H1 (cell line): ENCODE measurements around the gene CITED4. TPM values are rescaled to one million over a fixed set of nuclear protein-coding genes. Genes with fewer than 3 reads are reported as not detected.

Source experiments
- CTCF ChIA-PET: fragments of 300-600 bp; sonication (Branson Sonifier 250); formaldehyde crosslinking; loops from one replicate; lab custom pipeline; 2021; ENCODE audit not compliant: partially characterized antibody; lab: Charles Lee
- POLR2A ChIA-PET: fragments of 300-600 bp; sonication (Branson Sonifier 250); formaldehyde crosslinking; loops from one replicate; lab custom pipeline; 2021; ENCODE audit warnings: inconsistent platforms; ENCODE audit not compliant: partially characterized antibody; lab: Charles Lee
- DNase-seq, 2 experiments: peaks; one replicate each; pipeline versions ENCODE4 v3.0.0 to v3.0.0-alpha.2; 2010 to 2022; ENCODE audit warnings: low spot score in 2 of 2, low read depth in 1 of 2, mixed read lengths in 1 of 2
- FAIRE-seq: peaks from 2 replicates; lab custom pipeline; 2011; peaks lifted over from hg19 to GRCh38; lab: Jason Lieb, UNC
- H2AFZ ChIP-seq: 2 replicates; pipeline ENCODE4 v1.8.1; 2012; ENCODE audit warnings: low read length, inconsistent platforms
- H2AK5ac ChIP-seq: 2 replicates; pipeline ENCODE4 v1.6.1; 2013; ENCODE audit warnings: low read depth, low read length
- H2BK120ac ChIP-seq: replicated peaks from 2 replicates; pipeline ENCODE3; 2013; ENCODE audit warnings: low read depth, low read length, inconsistent platforms
- H2BK12ac ChIP-seq: 2 replicates; pipeline ENCODE4 v1.6.1; 2013; ENCODE audit warnings: low read depth, low read length
- H2BK15ac ChIP-seq: 2 replicates; pipeline ENCODE4 v1.6.1; 2013; ENCODE audit warnings: low read length
- H2BK20ac ChIP-seq: 2 replicates; pipeline ENCODE4 v1.6.1; 2013; ENCODE audit warnings: low read length
- H2BK5ac ChIP-seq: 2 replicates; pipeline ENCODE4 v1.6.1; 2013; ENCODE audit warnings: low read depth, low read length
- H3K14ac ChIP-seq: 2 replicates; pipeline ENCODE4 v1.6.1; 2013; ENCODE audit warnings: inconsistent platforms; ENCODE audit not compliant: insufficient read length
- H3K18ac ChIP-seq: 2 replicates; pipeline ENCODE4 v1.6.1; 2013; ENCODE audit warnings: low read length; ENCODE audit errors: extremely low read depth
- H3K23ac ChIP-seq: 2 replicates; pipeline ENCODE4 v1.6.1; 2013; ENCODE audit warnings: inconsistent platforms; ENCODE audit not compliant: insufficient read length
- H3K23me2 ChIP-seq: 2 replicates; pipeline ENCODE4 v1.6.1; 2013; ENCODE audit warnings: low read depth, low read length
- H3K27ac ChIP-seq: 2 replicates; pipeline ENCODE4 v1.6.1; 2011; ENCODE audit warnings: low read depth, low read length, inconsistent platforms
- H3K27me3 ChIP-seq, 4 experiments: replicated peaks in 1 of 4; 1 replicate in 1 of 4; 2 replicates in 3 of 4; pipeline versions ENCODE4 v1.6.1 to v1.8.1; 2011 to 2013; ENCODE audit warnings: low read length in 3 of 4, mild to moderate bottlenecking in 3 of 4, inconsistent platforms in 2 of 4, mixed read lengths in 2 of 4, moderate library complexity in 1 of 4; ENCODE audit not compliant: control insufficient read depth in 3 of 4, insufficient read depth in 3 of 4; ENCODE audit errors: extremely low read depth in 1 of 4
- H3K36me3 ChIP-seq, 4 experiments: 2 replicates each; pipeline versions ENCODE4 v1.6.1 to v1.8.1; 2011 to 2013; ENCODE audit warnings: mild to moderate bottlenecking in 4 of 4, low read length in 3 of 4, moderate library complexity in 2 of 4, control low read depth in 1 of 4, inconsistent platforms in 1 of 4; ENCODE audit not compliant: insufficient read depth in 4 of 4, control insufficient read depth in 2 of 4
- H3K4ac ChIP-seq: replicated peaks from 2 replicates; pipeline ENCODE3; 2013; ENCODE audit warnings: low read length, low read depth, mixed read lengths, inconsistent platforms; ENCODE audit not compliant: insufficient read length
- H3K4me1 ChIP-seq, 4 experiments: replicated peaks in 1 of 4; 1 replicate in 1 of 4; 2 replicates in 3 of 4; pipeline versions ENCODE4 v1.6.1 to v1.8.1; 2011 to 2013; ENCODE audit warnings: low read length in 3 of 4, inconsistent platforms in 2 of 4, mixed read lengths in 1 of 4; ENCODE audit not compliant: insufficient read depth in 4 of 4, control insufficient read depth in 3 of 4
- H3K4me2 ChIP-seq, 2 experiments: 2 replicates each; pipeline versions ENCODE4 v1.6.1 to v1.8.1; 2011 to 2013; ENCODE audit warnings: low read depth in 2 of 2, low read length in 2 of 2, control low read depth in 1 of 2, inconsistent platforms in 1 of 2, mild to moderate bottlenecking in 1 of 2; ENCODE audit not compliant: insufficient read depth in 1 of 2
- H3K4me3 ChIP-seq, 4 experiments: fragments of 200-600, 300-600 bp in 1 of 4; sonication (generic), shearing (Covaris generic), sonication (Bioruptor Twin) in 1 of 4; 2 replicates each; pipeline versions ENCODE4 v1.5.1 to v1.8.1; 2011 to 2016; ENCODE audit warnings: low read length in 4 of 4, low read depth in 3 of 4, control low read depth in 2 of 4, inconsistent platforms in 2 of 4, mild to moderate bottlenecking in 2 of 4, mixed read lengths in 1 of 4, moderate library complexity in 1 of 4; ENCODE audit not compliant: insufficient read depth in 2 of 4; ENCODE audit errors: extremely low read depth in 1 of 4
- H3K56ac ChIP-seq: replicated peaks from 2 replicates; pipeline ENCODE3; 2013; ENCODE audit warnings: low read depth, mild to moderate bottlenecking, mixed read lengths, low read length, inconsistent platforms; ENCODE audit not compliant: insufficient read length
- H3K79me1 ChIP-seq: 2 replicates; pipeline ENCODE4 v1.6.1; 2013; ENCODE audit warnings: low read depth, low read length, control low read depth
- H3K79me2 ChIP-seq, 2 experiments: 2 replicates each; pipeline versions ENCODE4 v1.6.1 to v1.8.1; 2012 to 2013; ENCODE audit warnings: low read length in 2 of 2, mild to moderate bottlenecking in 2 of 2, inconsistent platforms in 1 of 2; ENCODE audit not compliant: insufficient read depth in 2 of 2, control insufficient read depth in 1 of 2
- H3K9ac ChIP-seq, 4 experiments: replicated peaks in 1 of 4; 1 replicate in 1 of 4; 2 replicates in 3 of 4; pipeline versions ENCODE4 v1.6.1 to v1.8.1; 2011 to 2013; ENCODE audit warnings: low read depth in 3 of 4, low read length in 3 of 4, control low read depth in 2 of 4, mild to moderate bottlenecking in 2 of 4, moderate library complexity in 2 of 4, inconsistent platforms in 1 of 4; ENCODE audit errors: extremely low read depth in 1 of 4
- H3K9me3 ChIP-seq, 2 experiments: 2 replicates each; pipeline versions ENCODE4 v1.6.1 to v1.8.1; 2012 to 2013; ENCODE audit warnings: mild to moderate bottlenecking in 2 of 2, moderate library complexity in 2 of 2, control low read depth in 1 of 2, inconsistent platforms in 1 of 2, low read depth in 1 of 2, low read length in 1 of 2, mixed read lengths in 1 of 2; ENCODE audit not compliant: insufficient read depth in 2 of 2
- H4K20me1 ChIP-seq, 2 experiments: replicated peaks in 1 of 2; 2 replicates each; pipeline versions ENCODE3 to v1.8.1; 2011 to 2013; ENCODE audit warnings: inconsistent platforms in 2 of 2, low read length in 2 of 2, mild to moderate bottlenecking in 1 of 2; ENCODE audit not compliant: insufficient read depth in 2 of 2, control insufficient read depth in 1 of 2
- H4K5ac ChIP-seq: 2 replicates; pipeline ENCODE4 v1.6.1; 2013; ENCODE audit warnings: low read length, low read depth, mixed read lengths, inconsistent platforms; ENCODE audit not compliant: insufficient read length
- H4K8ac ChIP-seq: 2 replicates; pipeline ENCODE4 v1.8.0; 2013; ENCODE audit warnings: mild to moderate bottlenecking, moderate library complexity, low read length, inconsistent platforms; ENCODE audit not compliant: insufficient read depth; ENCODE audit errors: extremely low read depth
- H4K91ac ChIP-seq: replicated peaks from 2 replicates; pipeline ENCODE3; 2013; ENCODE audit warnings: low read length, mixed read lengths, inconsistent platforms; ENCODE audit not compliant: insufficient read length
- BACH1 ChIP-seq: IDR thresholded peaks from 2 replicates; pipeline ENCODE4 v1.6.1; 2012; ENCODE audit warnings: low read length, improper control_type of control experiment
- CHD2 ChIP-seq: IDR thresholded peaks from 2 replicates; pipeline ENCODE4 v1.6.1; 2012; ENCODE audit warnings: low read length, improper control_type of control experiment
- JUN ChIP-seq: IDR thresholded peaks from 2 replicates; pipeline ENCODE4 v1.6.1; 2011; ENCODE audit warnings: low read depth, mild to moderate bottlenecking, improper control_type of control experiment, low read length
- KDM1A ChIP-seq: fragments of 200-600, 300-600 bp; sonication (generic); IDR thresholded peaks from 2 replicates; pipeline ENCODE4 v1.7.1; 2016; ENCODE audit warnings: mild to moderate bottlenecking, low read length, borderline replicate concordance
- KDM5A ChIP-seq: fragments of 200-600 bp; IDR thresholded peaks from 2 replicates; pipeline ENCODE4 v1.7.1; 2012; ENCODE audit warnings: mild to moderate bottlenecking, low read length, inconsistent platforms, mixed read lengths
- POLR2A ChIP-seq, 2 experiments: IDR thresholded peaks; 1 replicate in 1 of 2; 2 replicates in 1 of 2; pipeline ENCODE4 v1.6.1; 2011; ENCODE audit warnings: low read depth in 2 of 2, low read length in 2 of 2, mild to moderate bottlenecking in 2 of 2; ENCODE audit errors: control extremely low read depth in 1 of 2
- RNF2 ChIP-seq: fragments of 200-900, 300-1000 bp; sonication (generic); IDR thresholded peaks from 2 replicates; pipeline ENCODE4 v1.7.1; 2016; ENCODE audit warnings: borderline replicate concordance, low read depth, mild to moderate bottlenecking, antibody characterized with exemption, low read length; ENCODE audit not compliant: poor library complexity, severe bottlenecking; ENCODE audit errors: missing control alignments
- SP4 ChIP-seq: IDR thresholded peaks from 2 replicates; pipeline ENCODE4 v1.6.1; 2012; ENCODE audit warnings: low read length, inconsistent platforms
- TAF1 ChIP-seq: IDR thresholded peaks from 2 replicates; pipeline ENCODE4 v1.6.1; 2011; ENCODE audit warnings: mild to moderate bottlenecking, low read depth, low read length
- WGBS, 2 experiments: shearing (Covaris generic) in 1 of 2; methylation state at CpG; one replicate each; pipeline versions ENCODE4 v1.1.6 to v1.1.7; 2013 to 2015; ENCODE audit warnings: low lambda C conversion rate in 2 of 2, mixed read lengths in 2 of 2, inconsistent platforms in 1 of 2, low coverage in 1 of 2, missing lambda C conversion rate in 1 of 2; ENCODE audit not compliant: insufficient replicate concordance in 2 of 2, insufficient coverage in 1 of 2, insufficient read length in 1 of 2; ENCODE audit errors: extremely low coverage in 1 of 2, missing lambda C conversion rate in 1 of 2; 5-methylcytosine and 5-hydroxymethylcytosine counted together
- polyA plus RNA-seq, 7 experiments: library from polyadenylated mRNA; depleted of rRNA in 3 of 7; stranded (reverse) in 5 of 7; unstranded in 2 of 7; fragments of >200 nt in 5 of 7; fragments of 200-250 nt in 2 of 7; gene quantifications; 1 replicate in 5 of 7; 2 replicates in 1 of 7; 4 replicates in 1 of 7; pipeline versions ENCODE4 v1.2.1 to v1.2.3, GENCODE V29; 2011 to 2013; ENCODE audit warnings: missing spikeins in 2 of 7, mixed read lengths in 2 of 7
- total RNA-seq: library from RNA; stranded (reverse); fragmentation: NEBNext Ultra II Directional; extraction: Animal tissue kit (Norgen Biotek cat#: 25700); gene quantifications from 2 replicates; pipeline ENCODE4 v1.2.1, GENCODE V29; 2021
- TF ChIP-seq, protein P1 (sequence below), 3 experiments: IDR thresholded peaks; 1 replicate in 2 of 3; 2 replicates in 1 of 3; pipeline versions ENCODE4 v1.5.1 to v1.6.1; 2011; ENCODE audit warnings: low read length in 3 of 3, mild to moderate bottlenecking in 3 of 3, inconsistent platforms in 2 of 3, low read depth in 1 of 3, moderate library complexity in 1 of 3; ENCODE audit not compliant: insufficient read depth in 1 of 3; ENCODE audit errors: control extremely low read depth in 1 of 3
- TF ChIP-seq, protein P2 (sequence below): IDR thresholded peaks from 2 replicates; pipeline ENCODE4 v1.6.1; 2012; ENCODE audit warnings: inconsistent platforms

CITED4 gene
- total and polyA plus RNA-seq, 2 of the 8 experiments (the other 6 are each of a cell fraction or from before 2014, with no cell fraction given), result 5.4 to 16.3 TPM

DNA sequence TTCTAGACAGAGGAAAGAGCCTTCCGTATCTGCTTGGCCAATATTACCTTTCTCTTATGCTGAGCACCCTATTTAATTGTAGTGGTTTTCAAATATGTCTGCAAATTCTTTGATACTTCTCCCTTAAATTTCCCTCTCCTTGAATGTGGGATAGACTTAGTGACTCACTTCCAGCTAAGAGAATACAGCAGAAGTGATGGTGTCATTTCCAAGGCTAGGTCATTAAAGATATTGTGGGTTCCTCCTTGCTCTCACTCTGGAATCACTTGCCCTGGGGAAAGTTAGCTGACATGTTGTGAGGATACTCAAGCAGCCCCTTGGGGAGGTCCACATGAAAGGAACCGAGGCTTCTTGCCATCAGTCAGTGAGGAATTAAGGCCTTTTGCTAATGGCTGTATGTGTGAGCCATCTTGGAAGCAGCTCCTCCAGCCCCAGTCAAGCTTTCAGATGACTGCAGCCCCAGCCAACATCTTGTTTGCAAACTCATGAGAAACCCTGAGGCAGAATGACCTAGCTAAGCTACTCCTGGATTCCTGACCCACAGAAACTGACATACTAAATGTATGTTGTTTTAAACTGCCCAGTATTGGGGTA, 8.1 kb upstream of the CITED4 start:
- Histone ChIP-seq H4K8ac (no peak overlapping the region), H2BK12ac (no peak overlapping the region), H3K23ac (no peak overlapping the region), H3K18ac (no peak overlapping the region), H3K14ac (no peak overlapping the region), H4K20me1 (no peaks in the 10 kb centered on the region), H3K4me3 (no peak overlapping the region), H3K9ac (no peak overlapping the region), H3K4me1 (no peaks in the 10 kb centered on the region), H3K27me3 (no peaks in the 10 kb centered on the region), H3K4ac (no peak overlapping the region), H2AFZ (no peak overlapping the region), H2BK5ac (no peak overlapping the region), H3K79me2 (no peaks in the 10 kb centered on the region), H3K79me1 (no peaks in the 10 kb centered on the region), H2BK120ac (no peak overlapping the region), H3K27ac (no peak overlapping the region), H2AK5ac (no peak overlapping the region), H3K56ac (no peak overlapping the region), H4K91ac (no peak overlapping the region), H3K23me2 (no peaks in the 10 kb centered on the region), H3K4me2 (no peak overlapping the region), H3K9me3 (peaks cover 0 to 2% of the 10 kb centered on the region in 2 experiments; a peak in 1 of 4 replicates), H2BK15ac (no peak overlapping the region), H3K36me3 (no peaks in the 10 kb centered on the region), H4K5ac (no peak overlapping the region), H2BK20ac (no peak overlapping the region)
- DNase-seq (no peak), FAIRE-seq (no peak)
- POLR2A ChIA-PET, result interaction anchor here (0.8 to 1.4 kb wide), 2 partner anchors 8 to 82 kb away, joined by 3 read pairs; partner anchors contain the start of gene CITED4
- CTCF ChIA-PET, result interaction anchor here (0.6 to 26.8 kb wide), 4 partner anchors 24 to 98 kb away, joined by 3 to 917 read pairs (median 4); no protein-coding TSS in a partner anchor
- 82% methylated on average over 2 of the region's 2 CpGs; no CpG with 5 or more reads in 1 of the 2 experiments for WGBS, 2 experiments
- TF ChIP-seq RNF2 (no peak), KDM5A (no peak), TAF1 (no peak), CHD2 (no peak), BACH1 (no peak), JUN (no peak), SP4 (no peak), POLR2A (IDR thresholded peaks at IDR 0.05; ENCODE audit: control extremely low read depth in 1 of 2, low read depth in 2 of 2, low read length in 2 of 2) (no peak), KDM1A (no peak)
- TF ChIP-seq, protein P1, sequence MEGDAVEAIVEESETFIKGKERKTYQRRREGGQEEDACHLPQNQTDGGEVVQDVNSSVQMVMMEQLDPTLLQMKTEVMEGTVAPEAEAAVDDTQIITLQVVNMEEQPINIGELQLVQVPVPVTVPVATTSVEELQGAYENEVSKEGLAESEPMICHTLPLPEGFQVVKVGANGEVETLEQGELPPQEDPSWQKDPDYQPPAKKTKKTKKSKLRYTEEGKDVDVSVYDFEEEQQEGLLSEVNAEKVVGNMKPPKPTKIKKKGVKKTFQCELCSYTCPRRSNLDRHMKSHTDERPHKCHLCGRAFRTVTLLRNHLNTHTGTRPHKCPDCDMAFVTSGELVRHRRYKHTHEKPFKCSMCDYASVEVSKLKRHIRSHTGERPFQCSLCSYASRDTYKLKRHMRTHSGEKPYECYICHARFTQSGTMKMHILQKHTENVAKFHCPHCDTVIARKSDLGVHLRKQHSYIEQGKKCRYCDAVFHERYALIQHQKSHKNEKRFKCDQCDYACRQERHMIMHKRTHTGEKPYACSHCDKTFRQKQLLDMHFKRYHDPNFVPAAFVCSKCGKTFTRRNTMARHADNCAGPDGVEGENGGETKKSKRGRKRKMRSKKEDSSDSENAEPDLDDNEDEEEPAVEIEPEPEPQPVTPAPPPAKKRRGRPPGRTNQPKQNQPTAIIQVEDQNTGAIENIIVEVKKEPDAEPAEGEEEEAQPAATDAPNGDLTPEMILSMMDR (IDR thresholded peaks at IDR 0.05; ENCODE audit: control extremely low read depth in 1 of 3, insufficient read depth in 1 of 3, low read depth in 1 of 3, low read length in 3 of 3), result no peak
- TF ChIP-seq, protein P2, sequence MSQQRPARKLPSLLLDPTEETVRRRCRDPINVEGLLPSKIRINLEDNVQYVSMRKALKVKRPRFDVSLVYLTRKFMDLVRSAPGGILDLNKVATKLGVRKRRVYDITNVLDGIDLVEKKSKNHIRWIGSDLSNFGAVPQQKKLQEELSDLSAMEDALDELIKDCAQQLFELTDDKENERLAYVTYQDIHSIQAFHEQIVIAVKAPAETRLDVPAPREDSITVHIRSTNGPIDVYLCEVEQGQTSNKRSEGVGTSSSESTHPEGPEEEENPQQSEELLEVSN, result no peak
